Parathyroid adenoma (tissue), 2 donors: ENCODE data around the gene TWNK.

Source experiments
- H2AFZ ChIP-seq: fragments of 300-600 bp; sonication (generic); one replicate; pipeline ENCODE4 v1.7.0; 2017; ENCODE audit warnings: antibody characterized with exemption, mild to moderate bottlenecking
- H3K27ac ChIP-seq: fragments of 300-600 bp; sonication (generic); one replicate; pipeline ENCODE4 v1.7.0; 2017
- H3K27me3 ChIP-seq: fragments of 300-600 bp; sonication (generic); one replicate; pipeline ENCODE4 v1.7.0; 2017; ENCODE audit warnings: low read length; ENCODE audit not compliant: control insufficient read depth, insufficient read depth
- H3K36me3 ChIP-seq: fragments of 300-600 bp; sonication (generic); one replicate; pipeline ENCODE4 v1.7.0; 2017; ENCODE audit warnings: low read length; ENCODE audit not compliant: control insufficient read depth, insufficient read depth
- H3K4me1 ChIP-seq: fragments of 300-600 bp; sonication (generic); one replicate; pipeline ENCODE4 v1.7.0; 2017; ENCODE audit warnings: control low read depth
- H3K4me2 ChIP-seq: fragments of 300-600 bp; sonication (generic); one replicate; pipeline ENCODE4 v1.7.0; 2017; ENCODE audit warnings: low read length
- H3K4me3 ChIP-seq: fragments of 300-600 bp; sonication (generic); one replicate; pipeline ENCODE4 v1.7.0; 2017; ENCODE audit warnings: low read depth, low read length
- H3K79me2 ChIP-seq: fragments of 300-600 bp; sonication (generic); one replicate; pipeline ENCODE4 v1.7.0; 2017; ENCODE audit warnings: control low read depth
- H3K9ac ChIP-seq: fragments of 300-600 bp; sonication (generic); one replicate; pipeline ENCODE4 v1.7.0; 2017; ENCODE audit warnings: mild to moderate bottlenecking
- H3K9me3 ChIP-seq: fragments of 300-600 bp; sonication (generic); one replicate; pipeline ENCODE4 v1.7.0; 2017; ENCODE audit warnings: low read length; ENCODE audit not compliant: control insufficient read depth
- CTCF ChIP-seq: fragments of 300-600 bp; sonication (generic); IDR thresholded peaks from one replicate; pipeline ENCODE4 v1.7.0; 2017; ENCODE audit warnings: antibody characterized with exemption, mild to moderate bottlenecking
- donor health status: primary hyperparathyroidism.

The TWNK gene

GRCh38 chr10:100965820-100966219 is 21.5 kb upstream of the TWNK start:
- Histone ChIP-seq H3K9ac (no peak overlapping the region), H3K79me2 (no peaks in the 10 kb centered on the region), H3K36me3 (no peaks in the 10 kb centered on the region), H3K4me3 (no peak overlapping the region), H2AFZ (no peak overlapping the region), H3K27me3 (no peaks in the 10 kb centered on the region), H3K4me1 (peaks cover 10% of the 10 kb centered on the region), H3K27ac (no peak overlapping the region), H3K4me2 (no peak overlapping the region), H3K9me3 (no peaks in the 10 kb centered on the region)
- no peak for TF ChIP-seq CTCF

GRCh38 chr10:100966887-100967286 is 20.5 kb upstream of the TWNK start:
- Histone ChIP-seq H3K4me2 (no peak overlapping the region), H3K9me3 (no peaks in the 10 kb centered on the region), H3K27ac (no peak overlapping the region), H3K4me1 (peaks cover 10% of the 10 kb centered on the region), H3K27me3 (no peaks in the 10 kb centered on the region), H3K9ac (no peak overlapping the region), H3K4me3 (no peak overlapping the region), H3K36me3 (no peaks in the 10 kb centered on the region), H2AFZ (no peak overlapping the region), H3K79me2 (no peaks in the 10 kb centered on the region)
- no peak for TF ChIP-seq CTCF

- H3K36me3 ChIP-seq = no peaks in the 10 kb centered on the region
- no peaks in the 10 kb centered on the region for H3K27me3 ChIP-seq
- H3K9ac ChIP-seq = no peak overlapping the region
- H2AFZ ChIP-seq = no peak overlapping the region
- no peaks in the 10 kb centered on the region for H3K9me3 ChIP-seq
- no peak overlapping the region for H3K4me3 ChIP-seq
- no peaks in the 10 kb centered on the region for H3K79me2 ChIP-seq
- H3K4me1 ChIP-seq = peaks cover 10% of the 10 kb centered on the region
- H3K4me2 ChIP-seq = no peak overlapping the region
- TF ChIP-seq CTCF = no peak
- no peak overlapping the region for H3K27ac ChIP-seq
Measured at GRCh38 chr10:100967332-100967731, 20.0 kb upstream of the TWNK start.

GRCh38 chr10:100968062-100968736 is 19.1 kb upstream of the TWNK start:
- no peak for TF ChIP-seq CTCF
- H3K79me2 ChIP-seq = no peaks in the 10 kb centered on the region
- no peaks in the 10 kb centered on the region for H3K9me3 ChIP-seq
- H3K36me3 ChIP-seq = no peaks in the 10 kb centered on the region
- peaks cover 10% of the 10 kb centered on the region for H3K4me1 ChIP-seq
- H3K9ac ChIP-seq = no peak overlapping the region
- no peak overlapping the region for H3K4me2 ChIP-seq
- H2AFZ ChIP-seq = no peak overlapping the region
- no peak overlapping the region for H3K27ac ChIP-seq
- no peaks in the 10 kb centered on the region for H3K27me3 ChIP-seq
- peak overlapping the region; percentile 14 for H3K4me3 ChIP-seq

GRCh38 chr10:100968863-100969186 is 18.5 kb upstream of the TWNK start:
- Histone ChIP-seq H3K4me1 (peaks cover 10% of the 10 kb centered on the region), H3K4me3 (peak overlapping the region; percentile 33), H3K27ac (no peak overlapping the region), H3K27me3 (no peaks in the 10 kb centered on the region), H3K9ac (no peak overlapping the region), H3K9me3 (no peaks in the 10 kb centered on the region), H3K4me2 (peak overlapping the region; percentile 59), H3K79me2 (no peaks in the 10 kb centered on the region), H3K36me3 (no peaks in the 10 kb centered on the region), H2AFZ (peak overlapping the region; percentile 90)
- TF ChIP-seq CTCF = no peak
